Bronchial epithelial cell (primary cell): Measurements from ENCODE around the gene FYB1. TPM values are rescaled to one million over a fixed set of nuclear protein-coding genes. Genes with fewer than 3 reads are reported as not detected.

Experiments used
- DNase-seq: peaks from one replicate; pipeline ENCODE4 v3.0.0-alpha.2; 2010; ENCODE audit warnings: low read depth
- FAIRE-seq: peaks from 2 replicates; lab custom pipeline; 2011; peaks lifted over from hg19 to GRCh38; lab: Jason Lieb, UNC
- H3K27me3 ChIP-seq: 2 replicates; pipeline ENCODE4 v1.5.1; 2011; ENCODE audit warnings: low read length; ENCODE audit not compliant: control insufficient read depth, insufficient read depth
- H3K36me3 ChIP-seq: 2 replicates; pipeline ENCODE4 v1.5.1; 2011; ENCODE audit warnings: low read length; ENCODE audit not compliant: control insufficient read depth, insufficient read depth
- H3K4me3 ChIP-seq: 2 replicates; pipeline ENCODE4 v1.5.1; 2011; ENCODE audit warnings: mild to moderate bottlenecking, low read depth, low read length, control low read depth
- total RNA-seq: library from RNA; depleted of rRNA; stranded (reverse); fragments of >200 nt; gene quantifications from 2 replicates; pipeline ENCODE4 v1.2.1, GENCODE V29; 2014
- TF ChIP-seq, protein P1 (sequence below): IDR thresholded peaks from 2 replicates; pipeline ENCODE4 v1.5.1; 2011; ENCODE audit warnings: mild to moderate bottlenecking, moderate library complexity, low read length, control low read depth, inconsistent platforms; ENCODE audit not compliant: insufficient read depth, severe bottlenecking

The FYB1 gene
- total RNA-seq, 1 donor from 2014 or later: 0.26 TPM

DNA sequence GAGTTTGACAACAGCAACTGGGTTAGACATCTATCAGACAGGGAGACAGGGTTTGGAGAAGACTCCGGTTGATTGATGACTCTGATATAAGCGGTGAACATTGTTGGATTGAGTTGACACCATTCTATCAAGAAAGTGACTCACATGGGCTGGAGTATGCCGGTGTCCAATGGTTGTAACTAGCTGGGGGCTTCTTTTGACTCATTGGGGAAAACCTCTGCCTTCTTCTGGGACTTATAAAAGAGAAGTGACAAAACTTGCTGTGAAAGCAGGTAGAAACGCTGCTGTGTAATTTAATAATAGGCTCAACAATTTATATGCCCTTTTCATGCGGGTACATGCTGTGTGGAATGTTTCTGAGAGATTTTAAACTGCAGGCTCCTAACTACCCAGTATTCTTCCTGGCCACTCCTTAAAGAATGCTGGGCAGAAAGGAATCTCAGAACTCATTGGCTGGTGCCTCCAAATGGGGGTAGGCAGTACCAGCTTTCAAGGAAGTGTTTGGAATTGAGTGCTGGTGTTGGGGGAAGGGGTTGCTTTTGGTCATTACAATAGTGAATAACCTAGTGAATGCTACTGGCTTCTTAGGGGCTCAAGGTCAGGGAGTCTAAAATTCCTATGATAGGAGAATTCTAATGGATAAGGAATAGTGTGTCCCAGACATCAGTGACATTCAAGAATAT, 43.9 kb downstream of the FYB1 start:
- Histone ChIP-seq H3K27me3 (no peaks in the 10 kb centered on the region), H3K36me3 (no peaks in the 10 kb centered on the region), H3K4me3 (no peak overlapping the region)
- DNase-seq (peak; percentile 26), FAIRE-seq (no peak)
- TF ChIP-seq, protein P1, sequence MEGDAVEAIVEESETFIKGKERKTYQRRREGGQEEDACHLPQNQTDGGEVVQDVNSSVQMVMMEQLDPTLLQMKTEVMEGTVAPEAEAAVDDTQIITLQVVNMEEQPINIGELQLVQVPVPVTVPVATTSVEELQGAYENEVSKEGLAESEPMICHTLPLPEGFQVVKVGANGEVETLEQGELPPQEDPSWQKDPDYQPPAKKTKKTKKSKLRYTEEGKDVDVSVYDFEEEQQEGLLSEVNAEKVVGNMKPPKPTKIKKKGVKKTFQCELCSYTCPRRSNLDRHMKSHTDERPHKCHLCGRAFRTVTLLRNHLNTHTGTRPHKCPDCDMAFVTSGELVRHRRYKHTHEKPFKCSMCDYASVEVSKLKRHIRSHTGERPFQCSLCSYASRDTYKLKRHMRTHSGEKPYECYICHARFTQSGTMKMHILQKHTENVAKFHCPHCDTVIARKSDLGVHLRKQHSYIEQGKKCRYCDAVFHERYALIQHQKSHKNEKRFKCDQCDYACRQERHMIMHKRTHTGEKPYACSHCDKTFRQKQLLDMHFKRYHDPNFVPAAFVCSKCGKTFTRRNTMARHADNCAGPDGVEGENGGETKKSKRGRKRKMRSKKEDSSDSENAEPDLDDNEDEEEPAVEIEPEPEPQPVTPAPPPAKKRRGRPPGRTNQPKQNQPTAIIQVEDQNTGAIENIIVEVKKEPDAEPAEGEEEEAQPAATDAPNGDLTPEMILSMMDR: no peak

DNA sequence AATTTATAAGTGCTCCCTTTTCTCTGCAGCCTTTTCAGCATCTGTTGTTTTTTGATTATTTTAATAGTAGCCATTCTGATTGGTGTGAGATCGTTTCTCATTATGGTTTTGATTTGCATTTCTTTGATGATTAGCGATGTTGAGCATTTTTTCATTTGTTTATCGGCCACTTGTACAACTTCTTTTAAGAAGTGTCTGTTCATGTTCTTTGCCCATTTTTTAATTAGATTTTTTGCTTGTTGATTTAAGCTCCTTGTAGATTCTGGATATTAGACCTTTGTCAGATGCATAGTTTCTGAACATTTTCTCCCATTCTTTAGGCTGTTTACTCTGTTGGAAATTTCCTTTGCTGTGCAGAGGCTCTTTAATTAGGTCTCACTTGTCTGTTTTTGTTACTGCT, 46.3 kb downstream of the FYB1 start:
- TF ChIP-seq, protein P1: no peak
- no peak for DNase-seq
- Histone ChIP-seq H3K27me3 (no peaks in the 10 kb centered on the region), H3K4me3 (no peak overlapping the region), H3K36me3 (no peaks in the 10 kb centered on the region)
- no peak for FAIRE-seq

DNA sequence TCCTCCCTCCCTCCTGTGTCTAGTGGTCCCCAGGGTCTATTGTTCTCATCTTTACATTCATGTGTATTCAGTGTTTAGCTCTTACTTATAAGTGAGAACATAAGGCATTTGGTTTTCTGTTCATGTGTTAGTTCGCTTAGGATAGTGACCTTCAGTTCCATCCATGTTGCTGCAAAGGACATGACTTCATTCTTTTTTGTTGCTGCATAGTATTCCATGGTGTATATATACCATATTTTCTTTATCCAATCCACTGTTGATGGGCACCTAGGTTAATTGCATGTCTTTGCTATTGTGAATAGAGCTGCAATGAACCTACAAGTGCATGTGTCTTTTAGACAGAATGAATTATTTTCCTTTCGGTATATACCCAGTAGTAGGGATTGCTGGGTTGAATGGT, 46.8 kb downstream of the FYB1 start:
- TF ChIP-seq, protein P1: no peak
- DNase-seq (no peak), FAIRE-seq (no peak)
- no peaks in the 10 kb centered on the region for H3K27me3 ChIP-seq
- no peak overlapping the region for H3K4me3 ChIP-seq
- no peaks in the 10 kb centered on the region for H3K36me3 ChIP-seq

DNA sequence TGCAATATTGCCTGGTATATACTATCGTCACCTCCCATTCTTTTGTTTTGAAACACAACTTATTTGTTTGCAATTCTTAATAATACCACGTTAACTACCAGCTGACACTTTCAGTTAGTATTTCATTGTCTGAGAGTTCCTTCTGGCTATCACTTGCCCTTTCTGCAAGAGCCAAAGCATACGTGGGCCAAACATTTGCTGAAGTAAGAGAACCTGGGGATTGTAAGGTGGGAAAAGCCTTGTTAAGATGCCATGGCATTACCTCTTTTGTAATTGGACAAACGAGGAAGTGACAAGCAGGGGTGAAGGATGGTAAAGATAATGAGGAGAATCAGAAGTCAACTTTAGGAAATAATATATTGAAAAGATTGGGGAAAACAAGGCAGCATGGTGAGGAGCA, 47.7 kb downstream of the FYB1 start:
- FAIRE-seq: no peak
- TF ChIP-seq, protein P1: no peak
- H3K36me3 ChIP-seq: no peaks in the 10 kb centered on the region
- no peak for DNase-seq
- H3K27me3 ChIP-seq: no peaks in the 10 kb centered on the region
- H3K4me3 ChIP-seq: no peak overlapping the region

DNA sequence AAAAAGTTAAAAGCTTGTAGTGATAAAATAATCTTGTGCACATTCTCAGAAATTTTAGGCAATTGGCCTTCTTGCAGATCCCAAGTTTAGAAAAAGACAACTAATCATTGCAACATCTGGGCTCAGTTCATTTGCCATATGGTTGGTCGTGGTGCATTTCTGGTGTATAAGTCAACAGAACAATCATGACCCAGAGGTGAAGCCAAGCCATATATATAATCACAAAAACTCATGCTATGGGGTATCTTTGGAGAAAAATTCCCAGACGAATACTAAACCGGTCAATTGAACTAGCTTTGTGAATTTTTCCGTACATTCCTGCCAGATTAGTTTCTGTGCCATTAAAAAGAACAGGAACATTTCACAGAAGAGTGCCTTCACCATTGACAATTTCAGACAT, 50.3 kb downstream of the FYB1 start:
- TF ChIP-seq, protein P1: no peak
- Histone ChIP-seq H3K27me3 (no peaks in the 10 kb centered on the region), H3K4me3 (no peak overlapping the region), H3K36me3 (no peaks in the 10 kb centered on the region)
- no peak for FAIRE-seq
- no peak for DNase-seq

DNA sequence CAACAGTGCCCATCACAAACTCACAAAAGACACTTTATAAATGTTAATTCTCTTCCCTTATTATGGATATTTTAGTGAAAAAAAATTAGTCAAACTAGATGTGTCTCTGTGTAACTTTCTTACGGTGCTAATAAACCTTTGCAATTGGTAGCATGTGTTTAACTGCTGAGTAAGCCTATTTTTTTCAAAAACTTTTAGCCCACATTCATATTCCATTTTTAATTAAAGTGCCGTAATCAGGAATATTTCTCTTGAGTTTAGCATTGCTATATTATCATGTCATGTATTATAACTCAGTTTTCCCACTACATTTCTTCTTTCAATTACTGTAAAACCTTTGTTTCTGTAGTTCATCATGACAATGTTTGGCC, 51.4 kb downstream of the FYB1 start:
- Histone ChIP-seq H3K27me3 (no peaks in the 10 kb centered on the region), H3K36me3 (no peaks in the 10 kb centered on the region), H3K4me3 (no peak overlapping the region)
- FAIRE-seq (no peak), DNase-seq (no peak)
- TF ChIP-seq, protein P1: no peak
